Lower leg skin (tissue), 4 donors: ENCODE measurements around the gene SNX25. TPM values are rescaled to one million over a fixed set of nuclear protein-coding genes. Genes with fewer than 3 reads are reported as not detected.
"Not testable (repeated sequence)": the region's sequence is repeated elsewhere in the genome, so short reads cannot be mapped to it uniquely, and the experiment has no call there.

Experiments
- DNase-seq, 2 donors: peaks; one replicate each; pipeline ENCODE4 v3.0.0-alpha.2; 2019; ENCODE audit warnings: low spot score in 2 of 2
- H3K4me3 ChIP-seq: fragments of 200-600 bp; sonication (generic); 2 replicates; pipeline ENCODE4 v1.5.1; 2017; ENCODE audit warnings: mild to moderate bottlenecking, low read depth; ENCODE audit not compliant: poor library complexity, severe bottlenecking
- CTCF ChIP-seq, 3 donors: fragments of 450-650 bp; IDR thresholded peaks; one replicate each; pipeline ENCODE4 v1.5.1; 2016; ENCODE audit warnings: antibody characterized with exemption in 3 of 3, mild to moderate bottlenecking in 3 of 3, moderate library complexity in 2 of 3
- POLR2A ChIP-seq, 2 donors: fragments of 450-650 bp; IDR thresholded peaks; one replicate each; pipeline ENCODE4 v1.6.1; 2016 to 2017; ENCODE audit warnings: antibody characterized with exemption in 2 of 2, mild to moderate bottlenecking in 1 of 2, moderate library complexity in 1 of 2
- WGBS, 2 donors: methylation state at CpG; one replicate each; pipeline ENCODE4 v1.1.5; 2018; 5-methylcytosine and 5-hydroxymethylcytosine counted together
- intact Hi-C: fragments of 100-400 bp; cut with DNase I; formaldehyde crosslinking; loops from one replicate; pipeline ENCODE4 v1.15.0; 2023; ENCODE audit warnings: low total_unique reads
- total RNA-seq, 4 donors: library from RNA; depleted of rRNA; stranded (reverse); fragments of >200 nt; gene quantifications; one replicate each; pipeline ENCODE4 v1.1.0, GENCODE V29; 2016

Gene SNX25
- total RNA-seq, 4 donors from 2014 or later: 13.4 to 18.3 (median 15.6) TPM

- no peak for TF ChIP-seq POLR2A (IDR thresholded peaks at IDR 0.05)
- H3K4me3 ChIP-seq: no peak overlapping the region
- intact Hi-C loops: no loop called here
- no peak for DNase-seq
- WGBS, 2 donors: 88 to 95% methylated on average over 8 of the region's 8 CpGs
Measured at GRCh38 chr4:185359767-185360446, 150.5 kb downstream of the SNX25 start.

GRCh38 chr4:185361872-185362271, 152.5 kb downstream of the SNX25 start:
- 78 to 87% methylated on average over 3 of the region's 3 CpGs for WGBS, 2 donors
- intact Hi-C loops: no loop called here
- H3K4me3 ChIP-seq: no peak overlapping the region
- TF ChIP-seq POLR2A (IDR thresholded peaks at IDR 0.05) (no peak), CTCF (IDR thresholded peaks at IDR 0.05) (no peak)
- no peak for DNase-seq

- 82 to 84% methylated on average over 6 of the region's 6 CpGs for WGBS, 2 donors
- H3K4me3 ChIP-seq, intact Hi-C loops, DNase-seq: not testable (repeated sequence)
Measured at GRCh38 chr4:185362570-185362969, 153.2 kb downstream of the SNX25 start.

GRCh38 chr4:185363251-185363650, 153.9 kb downstream of the SNX25 start:
- H3K4me3 ChIP-seq: no peak overlapping the region
- WGBS, 2 donors: 84 to 86% methylated on average over 3 of the region's 3 CpGs
- TF ChIP-seq POLR2A (IDR thresholded peaks at IDR 0.05): no peak
- no peak for TF ChIP-seq CTCF (IDR thresholded peaks at IDR 0.05)
- intact Hi-C loops: no loop called here
- no peak for DNase-seq

- no peak overlapping the region for H3K4me3 ChIP-seq
- no peak for DNase-seq
- 95 to 98% methylated on average over 5 of the region's 5 CpGs for WGBS, 2 donors
- intact Hi-C loops: no loop called here
- TF ChIP-seq CTCF (IDR thresholded peaks at IDR 0.05) (no peak), POLR2A (IDR thresholded peaks at IDR 0.05) (no peak)
Measured at GRCh38 chr4:185364886-185365285, 155.5 kb downstream of the SNX25 start.

- 79 to 83% methylated on average over 3 of the region's 3 CpGs for WGBS, 2 donors
- H3K4me3 ChIP-seq: no peak overlapping the region
- intact Hi-C loops: no loop called here
- DNase-seq: no peak
- no peak for TF ChIP-seq CTCF (IDR thresholded peaks at IDR 0.05)
- no peak for TF ChIP-seq POLR2A (IDR thresholded peaks at IDR 0.05)
Measured at GRCh38 chr4:185369731-185370130, 160.3 kb downstream of the SNX25 start.
